Mucosa of stomach (tissue), 1 donor: ENCODE data around the gene VAV3.

Experiments
- H3K27me3 ChIP-seq: one replicate; pipeline ENCODE4 v1.7.0; 2013; ENCODE audit warnings: mild to moderate bottlenecking, low read length; ENCODE audit not compliant: control insufficient read depth, insufficient read depth
- H3K36me3 ChIP-seq: one replicate; pipeline ENCODE4 v1.7.0; 2013; ENCODE audit warnings: low read length; ENCODE audit not compliant: control insufficient read depth, insufficient read depth
- H3K4me1 ChIP-seq: one replicate; pipeline ENCODE4 v1.7.0; 2013; ENCODE audit warnings: mild to moderate bottlenecking, low read length; ENCODE audit not compliant: control insufficient read depth, insufficient read depth
- H3K4me3 ChIP-seq: one replicate; pipeline ENCODE4 v1.7.0; 2013; ENCODE audit warnings: low read length
- H3K9ac ChIP-seq: one replicate; pipeline ENCODE4 v1.7.0; 2013; ENCODE audit warnings: mild to moderate bottlenecking, low read length, moderate library complexity
- H3K9me3 ChIP-seq: one replicate; pipeline ENCODE4 v1.7.0; 2013; ENCODE audit warnings: mild to moderate bottlenecking, low read length, moderate library complexity; ENCODE audit not compliant: control insufficient read depth
- donor health status: Pancreatic carcinoma.

The VAV3 gene

GRCh38 chr1:107843989-107844388 lies 121.0 kb downstream of the VAV3 start:
- no peak overlapping the region for H3K9ac ChIP-seq
- no peaks in the 10 kb centered on the region for H3K9me3 ChIP-seq
- no peaks in the 10 kb centered on the region for H3K27me3 ChIP-seq
- no peak overlapping the region for H3K4me3 ChIP-seq
- no peaks in the 10 kb centered on the region for H3K36me3 ChIP-seq
- no peaks in the 10 kb centered on the region for H3K4me1 ChIP-seq

- H3K9me3 ChIP-seq: no peaks in the 10 kb centered on the region
Measured at GRCh38 chr1:107842241-107842640, 122.7 kb downstream of the VAV3 start.

GRCh38 chr1:107840725-107841124 lies 124.3 kb downstream of the VAV3 start:
- H3K27me3 ChIP-seq: no peaks in the 10 kb centered on the region
- H3K36me3 ChIP-seq: no peaks in the 10 kb centered on the region
- H3K4me1 ChIP-seq: no peaks in the 10 kb centered on the region
- H3K9me3 ChIP-seq: no peaks in the 10 kb centered on the region
- no peak overlapping the region for H3K4me3 ChIP-seq
- H3K9ac ChIP-seq: no peak overlapping the region

More at GRCh38 chr1:107842241-107842640, 122.7 kb downstream of the VAV3 start:
- H3K27me3 ChIP-seq: no peaks in the 10 kb centered on the region
- H3K9ac ChIP-seq: no peak overlapping the region
- H3K36me3 ChIP-seq: no peaks in the 10 kb centered on the region
- no peak overlapping the region for H3K4me3 ChIP-seq
- H3K4me1 ChIP-seq: no peaks in the 10 kb centered on the region

- Histone ChIP-seq H3K9me3 (no peaks in the 10 kb centered on the region), H3K36me3 (no peaks in the 10 kb centered on the region), H3K4me1 (no peaks in the 10 kb centered on the region), H3K9ac (no peak overlapping the region), H3K27me3 (no peaks in the 10 kb centered on the region), H3K4me3 (no peak overlapping the region)
Measured at GRCh38 chr1:107838056-107838455, 126.9 kb downstream of the VAV3 start.

- Histone ChIP-seq H3K27me3 (no peaks in the 10 kb centered on the region), H3K4me1 (no peaks in the 10 kb centered on the region), H3K9ac (no peak overlapping the region), H3K9me3 (no peaks in the 10 kb centered on the region), H3K36me3 (no peaks in the 10 kb centered on the region), H3K4me3 (no peak overlapping the region)
Measured at GRCh38 chr1:107835151-107835670, 129.8 kb downstream of the VAV3 start.

- Histone ChIP-seq H3K9me3 (no peaks in the 10 kb centered on the region), H3K4me1 (no peaks in the 10 kb centered on the region), H3K9ac (no peak overlapping the region), H3K4me3 (no peak overlapping the region), H3K27me3 (no peaks in the 10 kb centered on the region), H3K36me3 (no peaks in the 10 kb centered on the region)
Measured at GRCh38 chr1:107833061-107833460, 131.9 kb downstream of the VAV3 start.

GRCh38 chr1:107831921-107832320 lies 133.1 kb downstream of the VAV3 start:
- no peaks in the 10 kb centered on the region for H3K4me1 ChIP-seq
- H3K9ac ChIP-seq: no peak overlapping the region
- no peaks in the 10 kb centered on the region for H3K9me3 ChIP-seq
- no peaks in the 10 kb centered on the region for H3K27me3 ChIP-seq
- no peak overlapping the region for H3K4me3 ChIP-seq
- no peaks in the 10 kb centered on the region for H3K36me3 ChIP-seq

- Histone ChIP-seq H3K4me3 (no peak overlapping the region), H3K27me3 (no peaks in the 10 kb centered on the region), H3K9ac (no peak overlapping the region), H3K4me1 (no peaks in the 10 kb centered on the region), H3K36me3 (no peaks in the 10 kb centered on the region), H3K9me3 (no peaks in the 10 kb centered on the region)
Measured at GRCh38 chr1:107830526-107830925, 134.5 kb downstream of the VAV3 start.

GRCh38 chr1:107830075-107830474 lies 134.9 kb downstream of the VAV3 start:
- Histone ChIP-seq H3K4me3 (no peak overlapping the region), H3K27me3 (no peaks in the 10 kb centered on the region), H3K9me3 (no peaks in the 10 kb centered on the region), H3K4me1 (no peaks in the 10 kb centered on the region), H3K9ac (no peak overlapping the region), H3K36me3 (no peaks in the 10 kb centered on the region)

GRCh38 chr1:107829036-107829770 lies 135.8 kb downstream of the VAV3 start:
- no peaks in the 10 kb centered on the region for H3K27me3 ChIP-seq
- no peak overlapping the region for H3K9ac ChIP-seq
- H3K36me3 ChIP-seq: no peaks in the 10 kb centered on the region
- H3K9me3 ChIP-seq: no peaks in the 10 kb centered on the region
- no peaks in the 10 kb centered on the region for H3K4me1 ChIP-seq
- H3K4me3 ChIP-seq: no peak overlapping the region

GRCh38 chr1:107824946-107825345 lies 140.0 kb downstream of the VAV3 start:
- Histone ChIP-seq H3K36me3 (no peaks in the 10 kb centered on the region), H3K4me3 (no peak overlapping the region), H3K9ac (no peak overlapping the region), H3K4me1 (no peaks in the 10 kb centered on the region), H3K9me3 (no peaks in the 10 kb centered on the region), H3K27me3 (no peaks in the 10 kb centered on the region)

- no peaks in the 10 kb centered on the region for H3K4me1 ChIP-seq
- no peaks in the 10 kb centered on the region for H3K36me3 ChIP-seq
- H3K9me3 ChIP-seq: no peaks in the 10 kb centered on the region
- H3K9ac ChIP-seq: no peak overlapping the region
- no peak overlapping the region for H3K4me3 ChIP-seq
- H3K27me3 ChIP-seq: no peaks in the 10 kb centered on the region
Measured at GRCh38 chr1:107821340-107821739, 143.6 kb downstream of the VAV3 start.
